ENCODE measurements around the gene ASXL2. TPM values are rescaled to one million over a fixed set of nuclear protein-coding genes. Genes with fewer than 3 reads are reported as not detected.
A peak's percentile ranks its signal among the peaks of the same experiment; 100 is the strongest.

Gene ASXL2
- total RNA-seq, 1 experiment from 2014 or later = 37.8 TPM

DNA sequence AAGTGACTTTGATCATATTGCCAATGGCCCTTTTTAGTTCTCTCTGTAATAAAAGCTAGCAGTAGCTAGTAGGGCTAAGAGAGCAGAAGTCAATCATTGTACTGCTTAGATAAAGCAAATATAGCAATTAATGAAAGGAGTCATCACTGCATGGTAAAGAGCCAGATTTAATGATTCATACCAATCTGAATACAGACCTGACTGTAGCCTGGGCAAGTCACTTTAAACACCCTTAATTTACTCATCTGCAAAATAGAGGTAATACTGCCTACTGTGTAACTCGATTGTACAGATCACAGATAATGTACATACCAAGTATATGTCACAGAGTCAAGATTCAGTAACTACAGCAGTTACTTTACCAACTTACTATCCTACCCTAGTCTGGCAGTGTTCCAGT, 63.6 kb downstream of the ASXL2 start (continued):
- TF ChIP-seq, protein P1, sequence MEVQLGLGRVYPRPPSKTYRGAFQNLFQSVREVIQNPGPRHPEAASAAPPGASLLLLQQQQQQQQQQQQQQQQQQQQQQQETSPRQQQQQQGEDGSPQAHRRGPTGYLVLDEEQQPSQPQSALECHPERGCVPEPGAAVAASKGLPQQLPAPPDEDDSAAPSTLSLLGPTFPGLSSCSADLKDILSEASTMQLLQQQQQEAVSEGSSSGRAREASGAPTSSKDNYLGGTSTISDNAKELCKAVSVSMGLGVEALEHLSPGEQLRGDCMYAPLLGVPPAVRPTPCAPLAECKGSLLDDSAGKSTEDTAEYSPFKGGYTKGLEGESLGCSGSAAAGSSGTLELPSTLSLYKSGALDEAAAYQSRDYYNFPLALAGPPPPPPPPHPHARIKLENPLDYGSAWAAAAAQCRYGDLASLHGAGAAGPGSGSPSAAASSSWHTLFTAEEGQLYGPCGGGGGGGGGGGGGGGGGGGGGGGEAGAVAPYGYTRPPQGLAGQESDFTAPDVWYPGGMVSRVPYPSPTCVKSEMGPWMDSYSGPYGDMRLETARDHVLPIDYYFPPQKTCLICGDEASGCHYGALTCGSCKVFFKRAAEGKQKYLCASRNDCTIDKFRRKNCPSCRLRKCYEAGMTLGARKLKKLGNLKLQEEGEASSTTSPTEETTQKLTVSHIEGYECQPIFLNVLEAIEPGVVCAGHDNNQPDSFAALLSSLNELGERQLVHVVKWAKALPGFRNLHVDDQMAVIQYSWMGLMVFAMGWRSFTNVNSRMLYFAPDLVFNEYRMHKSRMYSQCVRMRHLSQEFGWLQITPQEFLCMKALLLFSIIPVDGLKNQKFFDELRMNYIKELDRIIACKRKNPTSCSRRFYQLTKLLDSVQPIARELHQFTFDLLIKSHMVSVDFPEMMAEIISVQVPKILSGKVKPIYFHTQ (CRISPR knock-in tag; IDR thresholded peaks at IDR 0.05) = no peak
- TF ChIP-seq GTF2I (CRISPR knock-in tag; conservative IDR thresholded peaks at IDR 0.05) (no peak), RELA (CRISPR knock-in tag; IDR thresholded peaks at IDR 0.05; ENCODE audit: borderline replicate concordance) (no peak), ESRRA (CRISPR knock-in tag; IDR thresholded peaks at IDR 0.05; ENCODE audit: borderline replicate concordance) (no peak)
- TF ChIP-seq, protein P2, sequence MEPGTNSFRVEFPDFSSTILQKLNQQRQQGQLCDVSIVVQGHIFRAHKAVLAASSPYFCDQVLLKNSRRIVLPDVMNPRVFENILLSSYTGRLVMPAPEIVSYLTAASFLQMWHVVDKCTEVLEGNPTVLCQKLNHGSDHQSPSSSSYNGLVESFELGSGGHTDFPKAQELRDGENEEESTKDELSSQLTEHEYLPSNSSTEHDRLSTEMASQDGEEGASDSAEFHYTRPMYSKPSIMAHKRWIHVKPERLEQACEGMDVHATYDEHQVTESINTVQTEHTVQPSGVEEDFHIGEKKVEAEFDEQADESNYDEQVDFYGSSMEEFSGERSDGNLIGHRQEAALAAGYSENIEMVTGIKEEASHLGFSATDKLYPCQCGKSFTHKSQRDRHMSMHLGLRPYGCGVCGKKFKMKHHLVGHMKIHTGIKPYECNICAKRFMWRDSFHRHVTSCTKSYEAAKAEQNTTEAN (CRISPR knock-in tag; IDR thresholded peaks at IDR 0.05) = no peak

DNA sequence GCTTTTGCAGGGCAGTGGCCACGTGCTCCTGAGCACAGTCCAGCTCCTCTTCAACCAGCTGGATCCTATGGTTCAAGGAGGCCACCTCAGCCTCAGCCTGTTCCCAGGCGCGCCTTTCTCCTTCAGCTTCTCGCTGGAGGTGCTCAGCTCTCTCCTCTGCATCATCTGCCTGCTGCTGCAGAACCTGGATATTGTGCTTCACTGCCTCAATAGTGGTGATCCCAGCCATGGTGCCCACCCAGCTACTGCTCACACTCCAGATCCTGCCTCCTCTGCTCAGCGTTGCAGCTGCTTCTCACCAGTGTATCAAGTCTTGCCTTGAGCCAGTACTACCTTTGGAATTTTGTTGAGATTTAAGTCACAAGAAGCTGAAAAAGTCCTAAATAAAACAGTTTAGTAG, 67.9 kb downstream of the ASXL2 start:
- no peaks in the 10 kb centered on the region for H3K9me3 Mint-ChIP-seq
- H3K4me1 Mint-ChIP-seq = peaks cover 5% of the 10 kb centered on the region
- TF ChIP-seq, protein P3, sequence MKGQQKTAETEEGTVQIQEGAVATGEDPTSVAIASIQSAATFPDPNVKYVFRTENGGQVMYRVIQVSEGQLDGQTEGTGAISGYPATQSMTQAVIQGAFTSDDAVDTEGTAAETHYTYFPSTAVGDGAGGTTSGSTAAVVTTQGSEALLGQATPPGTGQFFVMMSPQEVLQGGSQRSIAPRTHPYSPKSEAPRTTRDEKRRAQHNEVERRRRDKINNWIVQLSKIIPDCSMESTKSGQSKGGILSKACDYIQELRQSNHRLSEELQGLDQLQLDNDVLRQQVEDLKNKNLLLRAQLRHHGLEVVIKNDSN (CRISPR knock-in tag; IDR thresholded peaks at IDR 0.05) = no peak
- TF ChIP-seq, protein P4, sequence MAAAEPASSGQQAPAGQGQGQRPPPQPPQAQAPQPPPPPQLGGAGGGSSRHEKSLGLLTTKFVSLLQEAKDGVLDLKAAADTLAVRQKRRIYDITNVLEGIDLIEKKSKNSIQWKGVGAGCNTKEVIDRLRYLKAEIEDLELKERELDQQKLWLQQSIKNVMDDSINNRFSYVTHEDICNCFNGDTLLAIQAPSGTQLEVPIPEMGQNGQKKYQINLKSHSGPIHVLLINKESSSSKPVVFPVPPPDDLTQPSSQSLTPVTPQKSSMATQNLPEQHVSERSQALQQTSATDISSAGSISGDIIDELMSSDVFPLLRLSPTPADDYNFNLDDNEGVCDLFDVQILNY (CRISPR knock-in tag; IDR thresholded peaks at IDR 0.05) = no peak
- no peak for TF ChIP-seq ZNF416 (CRISPR knock-in tag; IDR thresholded peaks at IDR 0.05)
- no peak for TF ChIP-seq IRF2 (CRISPR knock-in tag; IDR thresholded peaks at IDR 0.05; ENCODE audit: borderline replicate concordance, low read depth)
- TF ChIP-seq GTF2I (CRISPR knock-in tag; conservative IDR thresholded peaks at IDR 0.05) = no peak
- TF ChIP-seq ZNF423 (CRISPR knock-in tag; IDR thresholded peaks at IDR 0.05) = no peak
- DNase-seq (ENCODE audit: low spot score) (no peak), ATAC-seq (no peak)
- CTCF ChIA-PET = interaction anchor here (0.9 to 1.7 kb wide), 4 partner anchors 41 to 448 kb away, joined by 3 to 4 read pairs (median 3); no protein-coding TSS in a partner anchor
- H3K27ac Mint-ChIP-seq = no peak overlapping the region
- peaks cover 4% of the 10 kb centered on the region for H3K36me3 Mint-ChIP-seq
- no peak overlapping the region for H3K4me3 Mint-ChIP-seq
- H3K27me3 Mint-ChIP-seq (ENCODE audit: low read depth) = no peaks in the 10 kb centered on the region
- POLR2A ChIA-PET = no interaction called here

DNA sequence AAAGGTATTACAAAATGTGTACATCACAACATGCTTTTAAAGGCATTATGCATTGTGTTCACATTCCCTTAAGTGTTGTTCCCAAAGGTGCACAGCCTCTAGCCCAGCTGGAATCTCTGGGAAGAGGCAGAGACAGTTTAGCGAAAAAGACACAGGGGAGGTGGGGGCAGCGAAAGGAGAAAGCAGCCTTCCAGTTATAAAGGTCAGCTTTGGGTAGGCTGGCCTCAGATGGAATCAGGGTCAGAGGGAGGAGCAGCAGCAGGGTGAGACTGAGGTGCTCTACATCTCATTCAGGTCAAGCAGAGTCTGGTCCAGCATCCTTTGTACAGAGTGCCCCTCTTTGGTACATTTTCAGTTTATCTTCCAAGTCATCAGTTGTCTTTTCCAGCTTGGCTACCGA, 68.6 kb downstream of the ASXL2 start:
- ChIA-PET CTCF (interaction anchor here (0.8 to 1.7 kb wide), 5 partner anchors 9 to 448 kb away, joined by 3 to 4 read pairs (median 3); no protein-coding TSS in a partner anchor), POLR2A (no interaction called here)
- Mint-ChIP-seq H3K9me3 (no peaks in the 10 kb centered on the region), H3K36me3 (peaks cover 8% of the 10 kb centered on the region), H3K4me3 (no peak overlapping the region), H3K27ac (peak overlapping the region; percentile 1; the same call in 1 of the 2 replicates), H3K27me3 (ENCODE audit: low read depth) (no peaks in the 10 kb centered on the region), H3K4me1 (no peaks in the 10 kb centered on the region)
- TF ChIP-seq, protein P5, sequence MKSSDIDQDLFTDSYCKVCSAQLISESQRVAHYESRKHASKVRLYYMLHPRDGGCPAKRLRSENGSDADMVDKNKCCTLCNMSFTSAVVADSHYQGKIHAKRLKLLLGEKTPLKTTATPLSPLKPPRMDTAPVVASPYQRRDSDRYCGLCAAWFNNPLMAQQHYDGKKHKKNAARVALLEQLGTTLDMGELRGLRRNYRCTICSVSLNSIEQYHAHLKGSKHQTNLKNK (CRISPR knock-in tag; IDR thresholded peaks at IDR 0.05) = no peak
- TF ChIP-seq, protein P6, sequence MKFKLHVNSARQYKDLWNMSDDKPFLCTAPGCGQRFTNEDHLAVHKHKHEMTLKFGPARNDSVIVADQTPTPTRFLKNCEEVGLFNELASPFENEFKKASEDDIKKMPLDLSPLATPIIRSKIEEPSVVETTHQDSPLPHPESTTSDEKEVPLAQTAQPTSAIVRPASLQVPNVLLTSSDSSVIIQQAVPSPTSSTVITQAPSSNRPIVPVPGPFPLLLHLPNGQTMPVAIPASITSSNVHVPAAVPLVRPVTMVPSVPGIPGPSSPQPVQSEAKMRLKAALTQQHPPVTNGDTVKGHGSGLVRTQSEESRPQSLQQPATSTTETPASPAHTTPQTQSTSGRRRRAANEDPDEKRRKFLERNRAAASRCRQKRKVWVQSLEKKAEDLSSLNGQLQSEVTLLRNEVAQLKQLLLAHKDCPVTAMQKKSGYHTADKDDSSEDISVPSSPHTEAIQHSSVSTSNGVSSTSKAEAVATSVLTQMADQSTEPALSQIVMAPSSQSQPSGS (CRISPR knock-in tag; IDR thresholded peaks at IDR 0.05; ENCODE audit: borderline replicate concordance, low read depth) = no peak
- TF ChIP-seq NFATC4 (CRISPR knock-in tag; IDR thresholded peaks at IDR 0.05) = no peak
- TF ChIP-seq, protein P7, sequence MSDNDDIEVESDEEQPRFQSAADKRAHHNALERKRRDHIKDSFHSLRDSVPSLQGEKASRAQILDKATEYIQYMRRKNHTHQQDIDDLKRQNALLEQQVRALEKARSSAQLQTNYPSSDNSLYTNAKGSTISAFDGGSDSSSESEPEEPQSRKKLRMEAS (CRISPR knock-in tag; IDR thresholded peaks at IDR 0.05) = no peak
- no peak for TF ChIP-seq CREM (CRISPR knock-in tag; IDR thresholded peaks at IDR 0.05)
- TF ChIP-seq PRRX2 (CRISPR knock-in tag; IDR thresholded peaks at IDR 0.05) = no peak
- TF ChIP-seq, protein P8, sequence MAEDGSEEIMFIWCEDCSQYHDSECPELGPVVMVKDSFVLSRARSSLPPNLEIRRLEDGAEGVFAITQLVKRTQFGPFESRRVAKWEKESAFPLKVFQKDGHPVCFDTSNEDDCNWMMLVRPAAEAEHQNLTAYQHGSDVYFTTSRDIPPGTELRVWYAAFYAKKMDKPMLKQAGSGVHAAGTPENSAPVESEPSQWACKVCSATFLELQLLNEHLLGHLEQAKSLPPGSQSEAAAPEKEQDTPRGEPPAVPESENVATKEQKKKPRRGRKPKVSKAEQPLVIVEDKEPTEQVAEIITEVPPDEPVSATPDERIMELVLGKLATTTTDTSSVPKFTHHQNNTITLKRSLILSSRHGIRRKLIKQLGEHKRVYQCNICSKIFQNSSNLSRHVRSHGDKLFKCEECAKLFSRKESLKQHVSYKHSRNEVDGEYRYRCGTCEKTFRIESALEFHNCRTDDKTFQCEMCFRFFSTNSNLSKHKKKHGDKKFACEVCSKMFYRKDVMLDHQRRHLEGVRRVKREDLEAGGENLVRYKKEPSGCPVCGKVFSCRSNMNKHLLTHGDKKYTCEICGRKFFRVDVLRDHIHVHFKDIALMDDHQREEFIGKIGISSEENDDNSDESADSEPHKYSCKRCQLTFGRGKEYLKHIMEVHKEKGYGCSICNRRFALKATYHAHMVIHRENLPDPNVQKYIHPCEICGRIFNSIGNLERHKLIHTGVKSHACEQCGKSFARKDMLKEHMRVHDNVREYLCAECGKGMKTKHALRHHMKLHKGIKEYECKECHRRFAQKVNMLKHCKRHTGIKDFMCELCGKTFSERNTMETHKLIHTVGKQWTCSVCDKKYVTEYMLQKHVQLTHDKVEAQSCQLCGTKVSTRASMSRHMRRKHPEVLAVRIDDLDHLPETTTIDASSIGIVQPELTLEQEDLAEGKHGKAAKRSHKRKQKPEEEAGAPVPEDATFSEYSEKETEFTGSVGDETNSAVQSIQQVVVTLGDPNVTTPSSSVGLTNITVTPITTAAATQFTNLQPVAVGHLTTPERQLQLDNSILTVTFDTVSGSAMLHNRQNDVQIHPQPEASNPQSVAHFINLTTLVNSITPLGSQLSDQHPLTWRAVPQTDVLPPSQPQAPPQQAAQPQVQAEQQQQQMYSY (CRISPR knock-in tag; IDR thresholded peaks at IDR 0.05) = no peak
- no peak for ATAC-seq
- no peak for DNase-seq (ENCODE audit: low spot score)

All from WTC11 (cell line).